ACHN (cell line): ENCODE results near the gene ARNT2.

ENCODE experiments used
- DNase-seq: peaks from one replicate; pipeline ENCODE4 v3.0.0-alpha.2; 2015
- in situ Hi-C: cut with HindIII; loops from 2 replicates; pipeline ENCODE4 v1.10.0; 2017; ENCODE audit warnings: low sequenced_read_pairs, low pct_ligation_motif_present, low pct_unique_long_range_greater_than_20kb

The ARNT2 gene

GRCh38 chr15:80576519-80577090, 172.4 kb downstream of the ARNT2 start:
- in situ Hi-C loops: no loop called here
- DNase-seq: no peak

GRCh38 chr15:80577552-80578205, 173.5 kb downstream of the ARNT2 start:
- in situ Hi-C loops: no loop called here
- DNase-seq: no peak

DNA sequence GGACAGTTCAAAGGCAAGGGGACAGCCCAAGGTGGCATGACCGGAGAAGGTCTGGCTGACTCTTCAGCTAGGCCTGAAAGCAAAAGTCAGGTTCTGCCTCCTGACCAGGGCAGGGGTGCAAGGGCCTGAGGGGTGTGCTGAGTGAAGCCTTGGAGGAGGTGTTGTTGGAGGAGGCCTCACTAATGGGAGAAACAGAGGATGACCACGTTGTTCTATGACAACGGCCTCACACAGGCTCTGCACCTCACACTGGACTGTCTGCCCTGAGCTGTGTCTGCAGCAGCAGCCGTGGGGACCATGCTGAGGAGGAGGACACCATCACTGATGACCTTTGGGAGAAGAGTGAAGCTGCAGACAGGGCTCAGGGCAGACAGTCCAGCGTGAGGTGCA, 174.0 kb downstream of the ARNT2 start:
- in situ Hi-C loops: no loop called here
- DNase-seq: no peak

GRCh38 chr15:80578871-80579270, 174.7 kb downstream of the ARNT2 start:
- in situ Hi-C loops: no loop called here
- DNase-seq: no peak

- no peak for DNase-seq
- in situ Hi-C loops: no loop called here
Observed at GRCh38 chr15:80579611-80580010, 175.4 kb downstream of the ARNT2 start.

DNA sequence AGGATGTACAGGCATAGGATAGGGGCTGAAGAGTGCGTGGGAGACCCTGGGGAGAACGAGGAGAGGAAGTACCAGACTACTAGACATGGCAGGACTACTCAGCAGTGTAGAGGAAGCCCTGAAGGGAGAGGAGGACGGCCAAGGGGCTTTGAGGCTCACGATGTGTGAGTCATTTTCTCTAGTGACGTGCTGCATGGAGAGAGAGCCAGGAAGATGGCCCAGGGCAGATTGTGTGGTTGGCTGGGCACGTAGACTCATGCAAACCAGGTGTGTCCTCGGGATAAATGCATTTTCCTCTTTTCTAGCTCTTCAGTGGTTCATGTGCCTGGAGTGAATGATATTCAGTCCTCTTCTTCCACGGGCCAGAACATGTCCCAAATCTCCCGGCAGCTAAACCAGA, 175.9 kb downstream of the ARNT2 start:
- no peak for DNase-seq
- in situ Hi-C loops: no loop called here

DNA sequence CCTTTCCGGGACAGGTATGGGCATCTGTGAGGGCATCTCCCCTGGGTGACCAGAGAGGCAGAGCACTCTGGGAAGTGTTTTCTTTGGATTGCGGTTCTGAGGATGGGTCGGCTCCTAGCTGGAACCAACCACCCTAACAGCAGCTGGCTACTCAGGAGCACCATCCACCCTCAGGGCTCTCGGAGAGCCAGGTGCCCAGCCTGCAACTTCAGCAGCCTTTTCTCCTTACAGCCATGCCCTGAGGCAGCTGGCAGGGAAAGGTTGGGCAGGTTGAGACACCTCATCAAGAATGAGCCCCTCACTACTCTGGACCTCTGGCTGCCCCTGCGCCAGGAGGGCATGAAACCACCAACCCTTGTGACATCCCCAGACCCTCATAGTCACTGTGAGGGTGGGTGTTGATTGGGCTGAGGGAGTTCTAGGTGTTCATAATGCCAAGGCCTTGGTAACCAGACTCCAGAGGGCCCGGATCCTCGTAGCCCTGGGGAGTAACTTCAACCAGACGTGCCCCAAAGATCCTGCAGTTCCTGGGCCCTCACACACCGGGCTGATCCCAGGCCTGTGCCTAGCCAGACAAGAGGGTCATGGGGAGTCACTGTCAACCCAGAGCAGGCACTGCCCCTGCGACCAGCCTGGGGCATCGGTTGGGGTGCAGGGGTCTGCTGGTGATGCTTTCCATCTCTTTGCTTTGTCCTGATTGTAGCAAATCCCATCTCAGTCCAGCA, 176.5 kb downstream of the ARNT2 start:
- in situ Hi-C loops: no loop called here
- DNase-seq: no peak

GRCh38 chr15:80581976-80582375, 177.8 kb downstream of the ARNT2 start:
- no peak for DNase-seq
- in situ Hi-C loops: no loop called here

GRCh38 chr15:80582816-80583423, 178.7 kb downstream of the ARNT2 start:
- DNase-seq: no peak
- in situ Hi-C loops: no loop called here

DNA sequence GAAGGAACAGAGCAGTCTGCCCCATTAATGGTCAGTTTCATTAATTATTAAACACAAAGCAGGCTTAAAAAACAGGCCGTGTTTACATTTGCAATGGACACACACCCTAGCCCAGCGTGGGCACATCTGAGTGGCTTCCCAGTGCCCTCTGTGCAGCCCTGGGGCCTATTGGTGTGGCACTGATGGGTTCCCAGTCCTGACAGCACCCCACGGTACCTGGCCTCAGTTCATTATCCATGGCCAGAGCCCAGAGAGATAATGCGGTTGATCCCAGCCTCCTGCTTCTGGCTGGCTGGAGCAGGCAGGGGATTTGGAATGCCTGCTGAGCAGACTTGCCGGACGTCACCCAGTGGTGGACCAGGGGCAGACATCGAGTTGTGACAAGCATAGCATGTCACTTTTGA, 180.4 kb downstream of the ARNT2 start:
- DNase-seq: no peak
- in situ Hi-C loops: no loop called here

- no peak for DNase-seq
- in situ Hi-C loops: no loop called here
Observed at GRCh38 chr15:80584973-80585525, 180.9 kb downstream of the ARNT2 start.

GRCh38 chr15:80585544-80586018, 181.4 kb downstream of the ARNT2 start:
- DNase-seq: no peak
- in situ Hi-C loops: no loop called here

GRCh38 chr15:80586161-80586560, 182.0 kb downstream of the ARNT2 start:
- no peak for DNase-seq
- in situ Hi-C loops: no loop called here

- in situ Hi-C loops: no loop called here
- no peak for DNase-seq
Observed at GRCh38 chr15:80587007-80587406, 182.8 kb downstream of the ARNT2 start.

DNA sequence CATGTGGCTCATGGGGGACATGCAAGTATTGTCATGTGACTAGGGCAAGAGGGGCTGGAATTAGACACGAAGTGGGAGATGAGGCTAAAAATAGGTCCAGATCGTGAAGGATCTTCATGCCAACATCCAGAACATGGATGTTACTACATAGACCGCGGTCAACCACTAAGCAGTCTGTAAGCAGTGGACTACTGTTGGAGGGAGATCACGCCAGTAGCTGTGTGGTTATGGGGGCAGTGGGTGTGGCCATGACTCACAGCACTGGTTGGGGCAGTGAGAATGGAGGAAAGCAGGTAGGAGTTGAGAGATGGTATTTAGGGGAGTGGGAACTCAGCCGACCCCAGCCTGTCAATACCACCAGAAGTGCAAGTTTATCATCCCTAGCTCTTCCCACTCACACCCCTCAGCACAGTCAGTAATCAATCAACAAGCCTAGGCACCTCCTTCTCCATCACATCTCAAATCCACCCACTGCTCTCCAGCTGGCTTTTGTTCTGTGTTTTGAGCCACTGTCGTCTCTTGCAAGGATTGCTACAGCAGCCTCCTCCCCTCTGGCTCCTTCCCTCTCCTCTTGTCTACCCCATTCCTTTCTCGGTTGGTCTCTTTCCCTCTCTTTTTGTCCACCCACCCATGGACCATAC, 183.8 kb downstream of the ARNT2 start:
- no peak for DNase-seq
- in situ Hi-C loops: no loop called here

DNA sequence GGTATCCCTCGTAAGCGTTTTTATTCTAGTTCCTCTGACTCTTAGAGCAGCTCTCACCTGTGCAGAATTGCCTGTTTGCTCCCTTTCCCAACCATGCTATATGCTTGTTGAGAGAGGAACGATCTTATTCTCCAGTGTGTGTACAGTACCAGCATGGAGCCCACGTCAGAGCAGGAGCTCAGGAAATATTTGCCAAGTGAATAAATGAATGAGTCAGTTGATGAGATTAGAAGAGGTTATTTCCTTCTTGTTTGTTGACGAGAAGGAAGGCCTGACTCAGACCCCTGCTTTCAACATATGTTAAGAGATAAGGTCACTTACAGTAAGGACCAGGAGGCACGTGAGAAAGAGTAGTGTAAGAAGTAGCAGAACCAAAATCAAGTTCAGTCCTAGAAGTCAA, 184.6 kb downstream of the ARNT2 start:
- no peak for DNase-seq
- in situ Hi-C loops: no loop called here

- DNase-seq: no peak
- in situ Hi-C loops: no loop called here
Observed at GRCh38 chr15:80590761-80591355, 186.7 kb downstream of the ARNT2 start.

GRCh38 chr15:80591471-80591870, 187.3 kb downstream of the ARNT2 start:
- DNase-seq: no peak
- in situ Hi-C loops: no loop called here
